GM12865 (cell line): ENCODE data around the gene KCNH5.

Experiments used
- DNase-seq: peaks from one replicate; pipeline ENCODE4 v3.0.0; 2010; ENCODE audit warnings: low read depth
- H3K4me3 ChIP-seq: 2 replicates; pipeline ENCODE4 v1.5.1; 2011; ENCODE audit warnings: mild to moderate bottlenecking, low read depth, low read length, control low read depth
- CTCF ChIP-seq: IDR thresholded peaks from 2 replicates; pipeline ENCODE4 v1.5.1; 2011; ENCODE audit warnings: low read length, control low read depth, low read depth, inconsistent platforms; ENCODE audit not compliant: insufficient read depth; ENCODE audit errors: missing control alignments

The KCNH5 gene

DNA sequence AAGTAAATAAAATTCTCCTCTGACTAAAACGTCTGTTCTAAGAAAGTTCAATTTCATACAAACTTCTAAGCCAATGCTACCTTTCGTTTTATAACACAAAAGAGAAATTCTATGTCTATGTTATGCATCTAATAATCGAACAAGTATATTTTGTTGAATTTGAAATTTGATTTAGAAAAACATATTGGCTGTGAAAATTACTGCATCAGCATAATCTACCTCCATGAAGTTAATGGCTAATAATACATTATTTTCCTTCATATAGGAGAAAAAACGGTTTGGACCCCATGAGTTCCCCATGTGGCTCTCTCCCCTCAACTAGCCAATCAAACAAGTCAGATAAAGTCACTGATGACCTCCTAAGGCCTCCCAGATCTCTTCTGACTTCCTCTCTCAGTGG is 106.5 kb downstream of the KCNH5 start:
- no peak for DNase-seq
- no peak overlapping the region for H3K4me3 ChIP-seq
- TF ChIP-seq CTCF, result no peak

- no peak for TF ChIP-seq CTCF
- DNase-seq, result no peak
- H3K4me3 ChIP-seq, result no peak overlapping the region
Measured at GRCh38 chr14:62934439-62934838, 110.8 kb downstream of the KCNH5 start.

DNA sequence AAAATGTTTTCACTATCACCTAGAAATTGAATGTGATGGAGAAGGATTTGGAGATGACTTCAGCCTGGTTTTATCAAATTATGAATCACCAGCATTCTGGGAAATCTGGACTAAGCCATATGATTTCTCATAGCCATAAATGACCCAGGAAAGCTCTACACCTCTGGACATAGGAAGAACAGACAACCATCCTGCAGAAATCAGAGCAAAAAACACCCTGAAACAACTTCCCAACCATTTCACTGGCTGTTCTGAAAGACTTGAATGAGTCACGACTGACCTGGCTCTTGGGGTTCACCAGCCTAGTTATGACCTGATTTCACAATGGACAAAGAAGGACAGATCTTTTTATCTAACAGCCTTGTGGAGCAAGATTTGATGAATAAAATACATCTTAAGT is 123.8 kb downstream of the KCNH5 start:
- no peak overlapping the region for H3K4me3 ChIP-seq
- TF ChIP-seq CTCF, result no peak
- DNase-seq, result no peak

- H3K4me3 ChIP-seq, result no peak overlapping the region
- DNase-seq, result no peak
- TF ChIP-seq CTCF, result no peak
Measured at GRCh38 chr14:62916551-62916950, 128.7 kb downstream of the KCNH5 start.

DNA sequence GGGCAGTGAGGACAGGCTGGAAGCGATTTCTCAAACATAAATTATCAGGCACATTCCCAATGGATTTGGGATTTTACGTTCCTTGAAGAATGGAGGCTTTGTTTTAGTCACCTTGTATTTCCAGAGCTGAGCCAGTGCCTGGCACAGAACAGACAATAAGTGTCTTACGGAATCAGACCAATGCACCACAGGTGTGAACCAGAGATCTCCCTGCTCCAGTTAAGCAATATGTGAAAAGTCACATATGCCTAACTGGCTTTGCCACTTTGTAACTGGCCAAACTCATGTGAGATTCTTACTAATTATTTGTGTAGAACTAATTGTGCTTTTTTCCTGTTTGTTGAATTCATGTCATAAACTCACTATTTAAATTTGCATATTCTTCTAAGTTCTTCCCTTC is 130.4 kb downstream of the KCNH5 start:
- TF ChIP-seq CTCF, result no peak
- no peak overlapping the region for H3K4me3 ChIP-seq
- DNase-seq, result no peak

DNA sequence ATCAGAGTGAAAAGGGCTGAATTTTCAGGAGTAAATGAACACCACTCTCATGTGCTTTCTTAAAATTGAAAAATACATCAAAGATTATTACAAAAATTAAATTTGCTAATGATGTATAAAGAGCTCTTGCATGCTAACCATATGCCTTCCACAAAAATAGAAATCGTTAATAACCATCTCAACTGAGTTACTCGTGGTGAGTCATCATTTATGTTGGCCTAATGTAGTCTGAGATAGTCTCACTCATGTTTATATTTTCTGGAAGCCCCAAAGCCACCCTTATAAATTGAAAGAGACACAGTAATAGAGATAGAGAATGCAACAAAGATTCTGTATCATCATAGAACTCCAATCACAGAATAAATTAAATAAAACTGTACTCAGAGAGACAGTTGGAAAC is 131.2 kb downstream of the KCNH5 start:
- no peak overlapping the region for H3K4me3 ChIP-seq
- TF ChIP-seq CTCF, result no peak

DNA sequence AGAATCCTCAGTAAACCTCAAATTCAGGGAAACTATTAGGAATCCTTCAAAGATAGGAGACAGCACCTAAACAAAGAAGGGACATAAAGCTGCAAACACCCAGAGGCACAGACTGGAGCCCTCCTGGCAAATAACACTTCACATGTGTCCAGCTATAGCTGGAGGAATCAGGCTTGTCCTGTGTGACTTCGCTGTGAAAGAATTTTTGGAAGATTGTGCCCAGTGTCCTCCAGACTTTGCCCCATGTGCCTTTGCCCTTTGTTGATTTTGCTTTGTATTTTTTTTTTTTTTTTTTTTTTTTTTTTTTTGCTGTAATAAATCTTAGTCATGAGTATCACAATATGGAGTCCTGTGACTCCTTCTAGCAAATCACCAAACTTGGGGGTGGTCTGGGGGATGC is 136.8 kb downstream of the KCNH5 start:
- no peak for DNase-seq
- TF ChIP-seq CTCF, result no peak
- H3K4me3 ChIP-seq, result no peak overlapping the region

More for the DNA sequence above, 131.2 kb downstream of the KCNH5 start:
- DNase-seq, result no peak
